Activated T-cell treated with anti-CD3 and anti-CD28 coated beads for 24 hours (primary cell): Measurements from ENCODE around the gene R3HCC1L.

Experiments used
- DNase-seq: peaks from one replicate; pipeline ENCODE4 v3.0.0-alpha.2; 2020; ENCODE audit warnings: low read depth

The R3HCC1L gene

GRCh38 chr10:98285416-98285815 lies 151.0 kb downstream of the R3HCC1L start:
- no peak for DNase-seq

GRCh38 chr10:98286419-98286818 lies 152.0 kb downstream of the R3HCC1L start:
- no peak for DNase-seq

GRCh38 chr10:98287321-98287720 lies 152.9 kb downstream of the R3HCC1L start:
- no peak for DNase-seq

GRCh38 chr10:98289802-98290209 lies 155.3 kb downstream of the R3HCC1L start:
- DNase-seq, result no peak

- no peak for DNase-seq
These were observed 158.5 kb downstream of the R3HCC1L start for GRCh38 chr10:98292971-98293370.

- DNase-seq, result no peak
These were observed 159.3 kb downstream of the R3HCC1L start for GRCh38 chr10:98293550-98294269.

GRCh38 chr10:98294270-98294627 lies 159.8 kb downstream of the R3HCC1L start:
- DNase-seq, result no peak
